Renal pelvis (tissue), 4 donors: Measurements from ENCODE around the gene ABHD17C. TPM values are rescaled to one million over a fixed set of nuclear protein-coding genes. Genes with fewer than 3 reads are reported as not detected.
"Not testable (repeated sequence)": the region's sequence is repeated elsewhere in the genome, so short reads cannot be mapped to it uniquely, and the experiment has no call there.

Experiments
- DNase-seq: peaks from one replicate; pipeline ENCODE4 v3.0.0-alpha.2; 2013
- polyA plus RNA-seq, 3 donors: library from polyadenylated mRNA; unstranded; fragments of 120-200 nt; gene quantifications; one replicate each; pipeline ENCODE4 v1.2.1, GENCODE V29; 2013; ENCODE audit not compliant: insufficient read length in 3 of 3

ABHD17C gene
- polyA plus RNA-seq, 3 donors: 25.7 to 32.6 (median 31.4) TPM

DNA sequence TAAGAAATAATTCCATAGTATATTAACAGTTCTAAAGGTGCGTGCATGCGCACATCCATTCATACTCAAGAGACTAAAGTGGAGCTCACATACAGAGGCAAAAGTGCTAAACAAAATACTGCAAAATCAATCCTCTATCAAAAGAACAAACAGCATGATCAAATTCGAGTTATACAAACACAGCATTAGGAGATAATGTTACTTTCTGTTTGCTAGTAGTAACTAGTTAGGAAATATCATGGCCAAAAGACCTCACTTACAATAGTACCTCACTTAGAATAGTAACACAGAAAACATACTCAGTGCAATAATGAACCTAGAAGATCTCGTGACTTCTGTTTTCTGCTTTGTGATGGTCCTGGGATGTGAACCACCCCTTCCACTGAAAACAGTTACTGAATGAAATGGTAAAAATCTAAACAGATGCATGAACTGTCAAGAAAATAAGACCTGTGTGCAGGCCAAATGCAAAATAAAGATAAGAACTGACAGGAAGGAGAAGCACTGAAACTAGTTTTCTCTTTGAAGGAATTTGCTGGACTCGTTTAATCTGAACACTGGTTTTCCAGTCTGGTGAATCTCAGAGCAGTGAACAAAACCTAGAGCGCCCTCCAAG lies 63.1 kb downstream of the ABHD17C start:
- DNase-seq: no peak

GRCh38 chr15:80760960-80761359 lies 65.8 kb downstream of the ABHD17C start:
- no peak for DNase-seq

DNA sequence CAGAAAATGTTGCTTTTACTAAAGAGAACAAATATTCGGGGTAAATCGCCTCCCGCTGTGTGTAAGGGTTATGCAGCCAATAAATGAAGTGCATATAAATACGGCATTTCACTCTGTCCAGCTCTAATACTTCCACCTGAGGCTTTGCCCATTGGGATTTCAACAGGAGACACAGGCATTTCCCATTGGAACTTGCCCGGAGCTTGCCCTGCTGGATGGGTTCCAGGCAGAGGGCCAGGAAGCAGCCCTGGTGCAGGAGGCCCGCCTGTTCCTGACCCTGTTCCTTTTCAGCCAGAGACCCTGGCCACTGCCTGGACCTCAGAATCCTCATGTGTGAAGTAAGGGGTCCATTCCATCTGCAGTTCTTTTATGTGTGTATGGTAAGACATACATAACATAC lies 66.6 kb downstream of the ABHD17C start:
- DNase-seq: no peak

DNA sequence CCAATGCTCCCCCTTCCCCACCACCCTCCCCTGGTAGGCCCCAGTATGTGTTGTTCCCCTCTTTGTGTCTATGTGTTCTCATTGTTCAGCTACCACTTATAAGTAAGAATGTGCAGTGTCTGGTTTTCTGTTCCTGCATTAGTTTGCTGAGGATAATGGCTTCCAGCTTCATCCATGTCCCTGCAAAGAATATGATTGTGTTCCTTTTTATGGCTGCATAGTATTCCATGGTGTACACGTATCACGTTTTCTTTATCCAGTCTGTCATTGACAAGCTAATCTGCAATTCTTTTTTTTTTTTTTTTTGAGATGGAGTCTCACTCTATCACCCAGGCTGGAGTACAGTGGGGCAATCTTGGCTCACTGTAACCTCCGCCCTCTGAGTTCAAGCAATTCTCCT lies 68.1 kb downstream of the ABHD17C start:
- DNase-seq: not testable (repeated sequence)

- DNase-seq: no peak
Measured at GRCh38 chr15:80764535-80764934, 69.4 kb downstream of the ABHD17C start.

DNA sequence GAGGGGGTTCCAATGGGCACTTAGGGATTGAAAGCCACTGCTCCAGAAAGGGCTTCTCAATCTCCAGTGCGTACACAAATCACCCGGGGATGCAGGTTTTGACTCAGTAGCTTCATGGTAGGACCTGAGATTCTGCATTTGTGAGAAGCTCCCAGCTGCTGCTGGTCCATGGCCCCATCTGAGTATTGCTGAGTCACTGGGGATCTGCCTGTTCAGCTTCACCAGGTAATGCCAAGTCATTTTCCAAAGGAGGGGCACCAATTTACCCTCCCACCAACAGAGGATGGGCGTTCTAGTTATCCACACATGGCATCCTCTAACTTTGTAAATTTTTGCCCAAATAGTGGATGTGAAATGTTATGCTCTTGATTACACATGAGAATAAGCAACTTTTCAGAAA lies 71.2 kb downstream of the ABHD17C start:
- DNase-seq: no peak

DNA sequence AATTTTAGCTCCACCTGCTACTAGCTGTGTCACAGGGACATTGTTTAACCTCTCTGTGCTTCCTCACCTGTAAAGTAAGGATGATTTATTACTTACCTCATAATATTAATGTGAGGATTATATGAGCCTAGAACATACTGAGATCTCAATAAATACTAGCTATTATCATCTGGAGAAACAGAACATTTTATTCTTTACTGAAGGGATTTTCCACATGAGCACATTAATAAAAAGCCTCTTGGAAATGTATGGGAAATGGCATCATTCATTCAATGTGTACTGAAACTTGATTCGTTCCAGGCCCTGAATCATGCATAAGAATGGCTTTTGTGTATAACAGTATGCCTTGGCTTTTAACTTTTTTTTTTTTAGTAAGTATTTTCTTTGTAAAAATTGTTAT lies 73.0 kb downstream of the ABHD17C start:
- DNase-seq: no peak

- DNase-seq: no peak
Measured at GRCh38 chr15:80769153-80769828, 74.2 kb downstream of the ABHD17C start.

GRCh38 chr15:80769829-80770705 lies 75.0 kb downstream of the ABHD17C start:
- no peak for DNase-seq

GRCh38 chr15:80773122-80773551 lies 78.0 kb downstream of the ABHD17C start:
- DNase-seq: no peak

DNA sequence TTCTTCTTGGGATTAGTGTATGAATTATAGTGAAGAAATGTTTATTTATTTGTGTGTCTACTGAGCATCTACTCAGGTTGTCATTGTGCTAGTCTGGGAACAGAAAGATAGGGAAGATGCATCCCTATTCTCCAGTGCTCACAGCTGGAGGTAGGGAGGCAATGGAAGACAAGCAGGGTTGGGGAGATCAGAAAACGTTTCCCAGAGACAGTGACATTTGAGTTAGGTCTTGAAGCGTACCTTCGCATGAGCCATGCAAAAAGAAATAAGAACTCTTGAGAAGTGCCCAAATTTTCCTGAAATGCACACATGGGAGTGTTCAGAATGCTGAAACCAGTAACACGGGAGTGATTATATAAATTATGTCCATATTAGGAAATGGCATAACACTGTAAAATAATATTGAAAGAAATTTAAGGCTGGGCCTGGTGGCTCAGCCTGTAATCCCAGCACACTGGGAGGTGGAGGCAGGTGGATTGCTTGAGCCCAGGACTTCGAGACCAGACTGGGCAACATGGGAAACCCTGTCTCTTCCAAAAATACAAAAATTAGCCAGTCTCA lies 78.8 kb downstream of the ABHD17C start:
- no peak for DNase-seq

GRCh38 chr15:80774486-80774885 lies 79.4 kb downstream of the ABHD17C start:
- no peak for DNase-seq

GRCh38 chr15:80775338-80775737 lies 80.2 kb downstream of the ABHD17C start:
- no peak for DNase-seq

DNA sequence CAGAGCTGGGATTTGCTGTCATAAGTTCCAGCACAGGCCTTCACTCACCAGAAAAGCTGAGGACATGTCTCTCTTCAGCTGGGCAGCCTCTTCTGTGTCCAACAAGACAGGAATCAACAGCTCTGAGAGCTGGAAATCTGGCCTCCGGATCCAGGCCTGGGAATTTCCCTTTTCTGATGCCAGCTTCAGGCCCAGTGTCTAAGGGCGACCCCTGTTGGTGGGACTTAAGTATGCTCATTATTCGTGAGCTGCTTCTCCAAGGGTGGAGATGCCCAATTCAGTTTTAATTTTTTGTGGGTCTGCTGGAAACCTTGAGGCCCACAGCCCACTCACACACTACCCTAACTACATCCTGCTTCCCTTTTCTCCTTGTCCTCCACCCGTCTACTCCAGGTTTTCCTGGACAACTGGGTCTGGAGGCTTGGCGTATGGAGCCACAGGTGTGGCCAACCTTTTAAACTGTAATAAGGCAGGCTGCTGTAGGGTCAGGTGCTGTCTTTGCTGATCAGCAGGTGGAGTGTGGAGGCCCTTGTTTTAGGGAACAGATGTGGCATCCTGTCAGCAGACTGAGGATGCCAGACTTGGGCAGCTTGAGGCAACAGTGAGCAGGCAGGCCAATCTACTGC lies 81.4 kb downstream of the ABHD17C start:
- DNase-seq: peak; percentile 69

- no peak for DNase-seq
Measured at GRCh38 chr15:80777137-80777536, 82.0 kb downstream of the ABHD17C start.

GRCh38 chr15:80777826-80778620 lies 82.9 kb downstream of the ABHD17C start:
- DNase-seq: no peak

DNA sequence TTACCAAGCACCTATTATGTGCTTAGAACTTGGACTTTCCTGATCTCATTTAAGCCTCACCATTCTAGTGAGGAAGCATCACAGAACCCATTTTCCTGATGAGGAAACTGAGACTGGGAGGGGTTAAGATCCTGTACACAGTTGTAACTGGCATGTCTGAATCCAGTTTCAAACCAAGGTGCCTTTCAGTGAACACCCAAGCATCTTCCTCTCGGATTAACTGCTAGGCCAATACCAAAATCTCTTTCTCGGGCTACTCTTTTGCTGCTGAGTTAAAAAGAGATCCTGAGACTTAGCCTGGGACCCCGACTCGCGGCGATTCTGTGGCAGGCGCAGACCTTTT lies 83.5 kb downstream of the ABHD17C start:
- DNase-seq: no peak

DNA sequence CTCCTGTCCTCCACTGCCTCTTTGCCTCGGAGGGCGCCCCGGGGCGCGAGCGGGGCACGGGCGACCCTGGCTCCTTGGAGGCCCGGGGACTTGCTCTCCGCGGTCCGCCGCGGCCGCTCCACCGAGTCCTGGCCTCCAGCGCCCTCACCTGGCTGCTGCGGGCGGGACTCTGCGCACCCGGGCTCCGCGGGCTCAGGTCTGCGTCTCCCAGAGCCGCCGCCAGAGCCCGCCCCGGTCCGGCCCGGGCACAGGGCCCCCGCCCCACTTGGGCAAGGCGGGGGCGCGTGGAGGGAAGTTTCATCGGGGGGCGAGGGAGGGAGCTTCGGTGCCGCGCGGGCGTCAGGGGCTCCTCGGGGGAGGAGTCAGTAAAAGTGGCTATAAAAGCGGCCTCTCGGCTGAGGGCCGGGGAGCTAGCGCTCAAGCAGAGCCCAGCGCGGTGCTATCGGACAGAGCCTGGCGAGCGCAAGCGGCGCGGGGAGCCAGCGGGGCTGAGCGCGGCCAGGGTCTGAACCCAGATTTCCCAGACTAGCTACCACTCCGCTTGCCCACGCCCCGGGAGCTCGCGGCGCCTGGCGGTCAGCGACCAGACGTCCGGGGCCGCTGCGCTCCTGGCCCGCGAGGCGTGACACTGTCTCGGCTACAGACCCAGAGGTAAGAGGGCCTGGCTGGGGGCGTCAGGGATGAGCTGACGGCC lies 84.0 kb downstream of the ABHD17C start, which contains the start of gene CEMIP:
Gene CEMIP (plus strand): TSS at position 407 of the 694 bp plus-strand sequence. CDS start 94,510 bp downstream, outside the sequence.
- DNase-seq: peak; percentile 70

GRCh38 chr15:80779658-80780415 lies 84.7 kb downstream of the ABHD17C start:
- no peak for DNase-seq
